AML-193 (cell line): Measurements from ENCODE around the gene MYH13.

Experiments used
- DNase-seq, 2 experiments: peaks; one replicate each; lab custom pipeline; 2025; lab: John Stamatoyannopoulos, UW

The MYH13 gene

DNA sequence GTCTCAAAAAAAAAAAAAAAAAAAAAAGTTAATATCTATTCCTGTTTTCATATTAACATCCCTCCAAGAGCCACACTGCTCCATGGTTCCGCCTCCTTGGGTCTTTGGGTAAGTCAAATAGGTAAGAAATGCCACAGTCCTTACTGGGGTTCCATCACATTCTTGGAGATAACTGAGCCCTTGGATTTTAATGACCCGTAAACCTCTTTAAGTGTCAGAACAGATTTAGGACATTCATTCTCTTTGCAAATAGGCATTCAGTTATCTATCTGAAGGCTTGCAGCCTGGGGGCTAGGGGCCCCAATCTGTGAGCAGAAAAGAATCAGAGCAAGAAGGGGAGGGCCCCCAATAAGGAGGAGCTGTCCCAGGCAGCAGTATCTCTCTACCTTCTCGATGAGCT is 28.0 kb downstream of the MYH13 start:
- no peak for DNase-seq

DNA sequence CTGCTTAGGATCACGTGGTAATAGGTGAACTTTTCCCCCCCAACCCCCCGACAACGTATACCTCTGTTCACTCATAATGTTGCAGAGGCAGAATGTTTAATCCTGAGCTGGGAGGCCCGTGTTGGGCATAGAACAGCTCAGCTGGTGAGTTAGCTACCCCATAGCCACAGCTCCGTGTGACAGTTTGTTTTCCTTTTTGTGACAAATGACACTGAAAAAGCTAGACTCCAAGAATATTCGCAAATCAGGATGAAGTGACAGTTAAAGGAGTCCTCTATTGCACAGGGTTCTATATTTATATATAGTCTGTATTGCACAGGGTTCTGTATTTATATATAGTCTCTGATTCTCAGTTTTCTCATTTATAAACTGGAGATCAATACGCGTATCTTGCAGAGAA is 33.8 kb downstream of the MYH13 start:
- DNase-seq = no peak

DNA sequence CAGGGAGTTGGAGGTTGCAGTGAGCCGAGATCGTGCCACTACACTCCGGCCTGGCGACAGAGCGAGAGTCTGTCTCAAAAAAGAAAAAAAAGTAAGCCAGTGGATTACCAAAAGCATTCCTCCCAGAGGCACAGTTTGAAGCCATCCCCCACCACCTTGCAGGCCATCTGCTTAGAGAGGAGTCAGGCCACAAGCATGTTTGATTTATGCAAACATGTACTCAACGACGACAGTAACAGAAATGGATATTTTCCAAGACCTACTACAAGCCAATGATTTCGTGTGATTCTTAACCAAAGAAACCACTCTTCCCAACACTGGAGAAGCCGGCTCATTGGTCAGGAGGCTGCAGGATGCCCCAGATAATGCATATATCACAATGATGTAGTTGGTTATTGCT is 34.8 kb downstream of the MYH13 start:
- DNase-seq = no peak

DNA sequence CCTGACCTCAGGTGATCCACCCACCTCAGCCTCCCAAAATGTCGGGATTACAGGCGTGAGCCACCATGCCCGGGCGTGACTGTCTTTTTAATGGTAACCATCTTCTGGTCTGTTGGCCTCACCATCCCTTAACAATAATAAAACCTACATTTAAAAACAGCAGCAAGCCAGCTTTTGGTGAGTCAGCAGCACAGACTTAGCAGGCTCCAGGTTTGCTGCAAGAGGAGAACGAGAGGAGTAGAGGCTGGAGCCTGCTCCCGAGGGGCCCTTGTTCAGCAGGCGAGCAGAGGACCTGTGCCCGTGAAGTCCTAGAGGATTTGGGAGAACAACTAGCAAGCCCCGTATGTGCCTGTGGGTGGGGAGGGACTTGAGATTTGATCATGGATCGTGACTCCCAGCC is 35.7 kb downstream of the MYH13 start:
- no peak for DNase-seq

DNA sequence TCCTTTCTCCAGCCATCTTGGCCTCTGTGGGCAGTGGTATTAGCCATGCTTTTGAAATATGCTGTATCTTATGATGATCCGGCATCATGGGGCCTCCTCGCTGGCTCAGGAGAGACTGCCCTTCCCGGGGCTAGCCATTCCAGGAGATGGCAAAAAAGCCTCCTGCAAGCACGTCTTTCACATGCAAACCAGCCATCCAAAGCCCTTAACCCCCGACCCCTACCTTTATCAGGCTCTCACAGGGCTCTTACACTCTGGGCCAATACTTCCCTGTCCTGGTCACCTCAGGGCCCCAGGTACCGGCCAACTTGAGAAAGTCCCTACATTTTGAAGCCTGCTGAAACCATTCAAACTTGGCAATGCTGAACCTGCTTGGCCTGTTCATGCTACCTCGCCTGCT is 36.4 kb downstream of the MYH13 start:
- no peak for DNase-seq

DNA sequence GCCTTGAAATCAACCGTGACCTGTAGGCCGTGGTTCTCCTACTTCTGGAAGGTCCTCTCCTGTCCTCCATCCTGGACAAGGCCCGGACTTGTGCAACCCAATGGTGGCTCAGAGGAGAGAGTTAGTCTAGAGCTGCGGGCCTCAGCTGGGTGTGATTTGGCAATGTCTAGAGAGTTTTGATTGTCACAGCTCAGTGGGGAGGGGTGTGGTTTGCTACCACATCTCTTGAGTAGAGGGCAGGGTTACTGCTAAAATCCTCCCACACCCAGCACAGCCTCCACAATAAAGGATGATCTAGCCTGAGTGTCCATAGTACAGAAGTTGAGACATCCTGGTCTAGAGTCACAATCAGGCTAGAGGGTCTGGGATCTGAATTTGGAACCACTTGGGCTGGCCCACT is 40.3 kb downstream of the MYH13 start:
- no peak for DNase-seq

DNA sequence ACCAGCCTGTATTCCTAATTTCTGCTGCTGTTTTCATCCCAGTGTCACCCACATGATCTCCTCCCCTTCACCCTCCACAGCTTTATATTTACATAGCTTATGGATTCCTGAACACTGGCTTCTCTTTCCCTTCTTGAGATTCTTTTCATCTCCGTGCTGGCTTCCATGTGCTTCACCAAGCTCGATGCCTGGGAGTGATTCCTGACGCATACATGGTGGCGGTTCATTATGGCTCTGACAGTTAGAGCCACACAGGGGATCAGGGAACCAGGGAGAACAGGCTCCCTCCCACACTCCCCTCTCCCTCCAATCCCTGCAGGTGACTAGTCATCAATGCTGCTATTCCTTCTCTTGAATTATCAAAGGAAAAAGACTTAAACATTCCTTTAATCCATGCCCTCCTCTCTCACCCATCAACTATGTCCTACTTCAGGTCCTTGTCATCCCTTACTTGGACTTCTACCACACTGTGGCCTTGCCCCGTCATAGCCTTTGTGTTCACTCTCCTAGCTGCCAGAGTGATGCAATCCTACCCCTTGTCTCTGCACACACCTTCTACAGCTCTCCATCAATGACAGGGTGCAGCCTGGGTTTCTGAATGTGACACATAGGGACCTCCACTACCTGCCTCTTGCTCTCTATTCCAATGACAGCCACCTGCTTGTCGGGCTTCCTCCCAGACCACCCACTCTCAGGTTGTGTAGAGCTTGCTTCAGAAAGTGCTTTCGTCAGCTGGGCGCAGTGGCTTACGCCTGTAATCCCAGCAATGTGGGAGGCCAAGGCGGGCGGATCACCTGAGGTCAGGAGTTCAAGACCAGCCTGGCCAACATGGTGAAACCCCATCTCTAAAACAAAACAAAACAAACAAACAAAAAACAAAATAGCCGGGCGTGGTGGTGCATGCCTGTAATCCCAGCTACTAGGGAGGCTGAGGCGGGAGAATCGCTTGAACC is 43.6 kb downstream of the MYH13 start:
- no peak for DNase-seq

DNA sequence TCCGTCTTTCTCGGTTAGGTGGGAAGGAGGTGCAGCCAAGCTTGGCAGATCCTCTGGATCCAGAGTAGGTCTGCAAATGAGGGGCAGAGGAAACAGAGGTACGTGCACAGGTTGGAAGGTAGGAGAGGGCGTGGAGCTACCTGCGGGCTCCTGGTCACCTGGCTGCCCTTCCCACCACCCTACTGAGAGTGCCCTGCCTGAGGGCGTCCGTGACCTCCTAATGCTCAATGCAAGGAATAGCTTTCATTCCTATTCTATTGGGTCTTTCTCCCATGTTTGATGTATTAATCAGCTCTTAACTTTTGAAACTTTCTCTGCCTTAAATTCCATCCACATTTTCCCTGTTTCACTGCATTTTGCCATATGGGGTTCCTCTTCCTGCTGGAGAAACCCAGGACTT is 44.6 kb downstream of the MYH13 start:
- DNase-seq = no peak

DNA sequence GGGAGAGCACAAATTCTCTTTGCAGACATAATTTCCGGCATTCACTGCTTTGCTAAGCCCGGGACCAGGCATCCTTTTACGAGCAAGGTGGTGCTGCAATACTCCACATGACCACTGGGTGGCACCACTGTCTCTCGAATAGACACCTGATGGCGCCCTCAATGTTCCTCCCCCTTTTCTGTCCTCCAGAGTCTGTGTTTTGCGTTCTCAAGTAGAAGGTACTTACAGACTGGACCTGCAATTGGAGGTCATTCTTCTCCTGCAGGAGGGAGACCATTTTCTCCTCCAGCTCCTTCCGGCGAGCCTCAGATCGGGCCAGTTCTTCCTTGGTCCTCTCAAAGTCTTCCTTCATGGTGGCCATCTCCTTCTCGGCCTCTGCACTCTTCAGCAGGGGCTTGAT is 45.2 kb downstream of the MYH13 start:
- DNase-seq = peak; percentile 24 to 37

DNA sequence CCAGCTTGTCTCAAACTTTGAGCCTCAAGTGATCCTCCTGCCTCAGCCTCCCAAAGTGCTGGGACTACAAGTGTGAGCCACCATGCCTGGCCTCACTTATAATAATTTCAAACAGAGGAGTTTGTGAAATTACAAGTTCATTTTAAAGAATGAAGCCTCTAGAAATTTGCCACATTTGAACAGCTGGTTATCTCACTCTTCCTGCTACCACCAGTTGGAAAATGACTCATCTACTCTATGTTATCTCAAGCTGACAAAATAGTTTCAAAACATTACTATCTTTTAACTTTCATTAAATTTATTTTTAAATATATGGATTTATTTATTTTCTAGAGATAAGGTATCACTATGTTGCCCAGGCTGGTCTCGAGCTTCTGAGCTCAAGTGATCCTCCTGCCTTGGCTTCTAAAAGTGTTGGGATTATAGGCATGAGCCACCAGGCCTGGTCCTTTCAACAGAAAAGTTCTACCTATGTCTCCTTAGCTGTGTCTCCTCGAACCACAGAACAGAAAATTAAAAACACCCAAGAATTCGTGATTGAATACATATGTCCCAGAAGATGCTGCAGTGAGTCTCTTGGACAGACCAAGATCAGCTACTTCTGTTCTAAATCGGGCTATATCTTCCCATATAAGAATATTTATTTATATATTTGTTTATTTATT is 47.6 kb downstream of the MYH13 start:
- DNase-seq = no peak

DNA sequence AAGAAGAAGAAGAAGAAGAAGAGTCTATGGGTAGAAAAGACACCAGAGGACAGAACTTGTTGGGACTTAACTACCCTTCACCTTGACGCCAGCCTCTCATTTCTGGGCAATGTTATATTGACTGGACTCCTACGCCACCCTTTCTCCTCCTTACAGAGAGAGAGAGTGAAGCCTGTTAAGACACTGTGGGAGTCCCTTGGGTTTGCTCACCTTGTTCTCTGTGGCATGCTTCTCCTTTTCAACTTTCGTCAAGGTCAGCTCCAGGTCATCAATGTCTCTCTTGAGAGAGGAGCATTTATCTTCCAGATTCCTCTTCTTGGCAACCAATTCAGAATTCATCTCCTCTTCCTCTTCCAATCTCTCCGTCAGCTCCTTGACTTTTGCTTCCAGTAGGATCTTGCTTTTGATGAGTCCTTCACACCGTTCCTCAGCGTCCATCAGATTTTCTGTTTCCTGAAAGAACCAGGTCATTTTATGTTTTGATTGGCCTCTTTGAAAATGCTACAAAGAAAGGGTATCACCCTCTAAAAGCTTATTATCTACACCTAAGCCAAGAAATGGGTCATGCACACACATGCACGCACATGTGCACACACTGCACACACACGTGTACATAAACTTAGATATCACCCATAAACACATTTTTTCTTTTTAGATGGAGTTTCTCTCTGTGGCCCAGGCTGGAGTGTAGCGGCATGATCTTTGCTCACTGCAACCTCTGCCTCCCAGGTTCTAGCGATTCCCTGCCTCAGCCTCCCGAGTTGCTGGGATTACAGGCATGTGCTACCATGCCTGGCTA is 48.8 kb downstream of the MYH13 start:
- no peak for DNase-seq

DNA sequence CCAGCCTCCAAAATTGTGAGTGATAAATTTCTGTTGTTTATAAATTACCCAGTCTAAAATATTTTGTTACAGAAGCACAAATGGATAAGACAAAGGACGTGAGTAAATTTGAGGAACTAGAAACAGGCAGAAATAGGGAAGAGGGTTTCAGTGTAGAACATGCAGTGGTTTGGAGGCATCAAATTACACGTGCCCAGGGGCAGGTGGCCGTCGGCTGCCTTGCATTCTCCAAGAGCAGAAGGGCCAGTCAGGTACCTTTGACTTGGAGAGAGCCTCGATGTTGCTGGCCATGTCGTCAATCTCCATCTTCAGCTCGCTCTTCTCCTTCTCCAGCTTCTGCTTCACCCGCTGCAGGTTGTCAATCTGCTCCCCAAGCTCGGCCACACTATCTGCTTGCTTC is 54.3 kb downstream of the MYH13 start:
- no peak for DNase-seq

DNA sequence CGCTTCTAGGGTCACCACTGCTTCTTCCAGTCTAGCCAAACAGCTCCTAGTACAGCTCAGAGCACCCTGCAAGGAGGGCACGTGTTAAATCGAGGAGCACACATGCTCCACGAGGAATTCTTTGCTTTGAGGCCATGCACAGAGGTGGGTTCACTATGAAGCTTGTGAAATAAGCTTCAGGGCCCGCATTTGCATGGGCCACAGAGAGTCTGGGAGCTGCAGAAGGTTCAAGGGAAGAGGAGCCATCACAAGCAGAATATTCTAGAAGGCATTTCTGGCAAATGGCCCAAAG is 55.3 kb downstream of the MYH13 start:
- DNase-seq = no peak

DNA sequence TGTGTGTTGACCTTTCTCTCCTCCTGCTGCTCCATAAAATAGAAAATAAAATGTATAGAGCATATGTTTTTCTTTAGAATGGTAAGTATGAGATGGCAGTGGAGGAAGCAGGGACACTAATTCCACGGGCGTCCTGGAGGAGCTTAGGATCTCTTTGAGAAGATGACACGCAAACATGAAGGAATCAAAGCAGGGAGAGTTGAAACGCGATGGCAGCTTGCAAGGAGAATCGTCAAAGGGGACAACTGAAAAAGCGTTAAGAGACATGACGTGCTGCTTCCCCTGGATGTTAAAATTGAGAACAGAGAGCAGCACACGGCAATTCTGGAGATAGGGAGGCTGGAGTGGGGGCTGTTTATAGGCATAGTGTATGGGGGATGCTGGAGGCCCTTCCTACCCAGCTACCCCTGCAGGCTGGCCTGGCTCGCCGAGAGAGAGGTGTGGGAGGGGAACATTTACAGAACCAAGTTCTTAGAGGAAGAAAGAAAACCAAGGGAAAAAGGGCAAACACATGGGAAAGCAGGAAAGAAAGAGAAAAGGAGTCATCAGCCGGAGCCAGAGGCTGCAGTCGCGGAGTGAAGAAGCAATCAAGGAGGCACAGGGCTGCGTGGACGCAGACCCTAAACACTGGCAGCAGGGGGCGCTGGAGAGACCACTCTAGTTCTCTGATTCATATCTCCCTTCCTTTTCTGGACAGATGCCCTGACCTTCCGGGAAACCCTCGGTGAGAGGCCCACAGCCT is 55.8 kb downstream of the MYH13 start:
- peak; percentile 14 to 17 for DNase-seq

DNA sequence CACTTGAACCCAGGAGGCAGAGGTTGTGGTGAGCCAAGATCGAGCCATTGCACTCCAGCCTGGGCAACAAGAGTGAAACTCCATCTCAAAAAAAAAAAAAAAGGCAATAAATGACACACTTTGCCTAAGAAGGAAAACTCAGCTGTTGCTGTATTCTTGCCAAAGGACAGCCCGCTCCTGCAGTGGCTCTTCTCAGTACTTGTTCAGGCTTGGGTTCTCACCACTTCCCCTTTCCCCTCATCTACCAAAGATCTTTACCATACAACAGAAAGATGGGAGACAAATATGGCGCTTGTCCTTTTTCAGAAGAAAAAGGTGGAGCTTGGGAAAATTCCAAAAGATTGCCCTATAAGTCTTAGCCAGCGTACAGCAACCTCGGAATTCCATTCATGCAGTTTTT is 58.5 kb downstream of the MYH13 start:
- DNase-seq = no peak

DNA sequence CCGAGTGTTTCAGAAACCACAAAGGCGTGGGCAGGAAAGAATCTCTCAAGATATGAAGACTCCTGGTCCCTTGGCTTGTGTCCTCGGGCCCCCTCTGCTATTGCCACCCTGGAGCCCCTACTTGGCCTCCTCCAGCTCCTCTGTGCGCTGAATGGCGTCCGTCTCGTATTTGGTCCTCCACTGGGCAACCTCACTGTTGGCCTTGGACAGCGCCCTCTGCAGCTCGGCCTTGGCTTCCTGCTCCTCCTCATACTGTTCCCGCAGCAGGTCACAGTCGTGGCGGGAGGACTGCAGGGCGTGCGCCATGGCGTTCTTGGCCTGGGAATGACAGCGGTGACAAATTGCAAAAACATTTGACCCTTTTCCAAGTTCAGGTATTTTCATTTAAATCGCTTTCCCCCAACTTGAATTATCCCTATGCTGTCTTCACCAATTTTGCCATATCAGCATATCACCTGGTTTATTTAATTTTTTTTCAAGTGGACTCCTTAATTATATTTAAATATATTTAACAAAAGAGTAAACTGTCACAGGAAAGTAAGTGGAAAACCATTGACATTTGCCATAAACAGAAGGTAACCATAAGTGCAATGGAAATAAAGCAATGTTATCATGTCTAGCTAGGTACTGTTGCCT is 59.7 kb downstream of the MYH13 start:
- DNase-seq = no peak

DNA sequence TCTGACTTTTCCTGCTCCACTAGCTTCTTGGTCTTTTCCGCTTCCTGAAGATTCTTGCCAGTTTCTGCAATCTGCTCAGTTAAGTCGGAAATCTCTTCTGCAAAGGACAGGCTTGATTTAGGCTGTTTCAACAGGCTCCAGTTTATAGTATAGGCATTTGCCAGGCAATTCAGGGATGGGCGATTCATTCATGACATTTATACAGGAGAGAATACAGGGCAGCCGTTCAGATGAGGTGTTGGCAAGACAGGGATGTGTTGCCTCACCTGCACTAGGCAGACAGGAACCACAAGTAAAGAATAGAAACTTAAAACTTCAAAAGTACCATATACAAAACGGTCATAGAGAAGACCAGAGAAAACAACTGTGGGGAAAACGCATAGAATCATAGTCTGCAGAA is 61.7 kb downstream of the MYH13 start:
- no peak for DNase-seq

DNA sequence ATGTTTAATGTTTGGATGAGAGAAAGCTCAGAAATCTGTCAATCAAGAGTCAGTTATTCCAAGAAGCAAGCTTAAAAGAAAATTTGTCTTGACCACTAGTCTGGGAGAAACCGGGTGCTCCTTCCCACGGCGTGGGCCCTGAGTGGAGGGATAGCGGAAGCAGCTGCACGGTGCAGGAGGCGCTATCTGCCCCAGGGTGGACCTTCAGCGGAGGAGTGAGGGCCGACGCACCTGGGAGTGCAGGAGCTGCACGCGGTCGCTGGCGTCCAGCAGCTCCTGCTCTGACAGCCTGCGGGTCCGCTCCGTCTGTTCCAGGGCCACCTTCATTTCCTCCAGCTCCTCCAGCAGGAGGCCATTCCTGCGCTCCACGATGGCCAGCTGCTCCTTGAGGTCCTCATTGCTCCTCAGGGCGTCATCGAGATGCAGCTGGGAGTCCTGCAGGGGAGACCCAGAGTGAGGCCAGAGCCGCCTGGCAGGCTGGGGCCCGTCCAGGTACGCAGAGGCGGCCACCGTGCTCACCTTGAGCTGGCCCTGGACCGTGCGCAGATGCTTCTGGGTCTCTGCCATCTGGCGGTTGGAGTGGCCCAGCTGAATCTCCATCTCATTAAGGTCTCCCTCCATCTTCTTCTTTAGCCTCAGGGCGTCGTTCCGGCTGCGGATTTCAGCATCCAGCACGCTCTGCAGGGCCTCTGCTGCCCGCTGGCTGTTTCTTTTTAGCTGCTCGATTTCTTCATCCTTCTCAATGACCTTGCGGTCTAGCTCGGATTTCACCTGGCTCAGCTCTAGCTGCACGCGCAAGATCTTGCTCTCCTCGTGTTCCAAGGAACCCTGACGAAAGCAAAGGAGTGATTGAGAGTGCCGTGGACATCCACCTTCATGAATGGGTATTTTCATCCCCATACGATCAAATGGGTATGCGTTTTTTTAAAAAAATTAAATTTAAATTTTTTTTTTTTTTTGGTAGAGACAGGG is 63.5 kb downstream of the MYH13 start:
- no peak for DNase-seq

DNA sequence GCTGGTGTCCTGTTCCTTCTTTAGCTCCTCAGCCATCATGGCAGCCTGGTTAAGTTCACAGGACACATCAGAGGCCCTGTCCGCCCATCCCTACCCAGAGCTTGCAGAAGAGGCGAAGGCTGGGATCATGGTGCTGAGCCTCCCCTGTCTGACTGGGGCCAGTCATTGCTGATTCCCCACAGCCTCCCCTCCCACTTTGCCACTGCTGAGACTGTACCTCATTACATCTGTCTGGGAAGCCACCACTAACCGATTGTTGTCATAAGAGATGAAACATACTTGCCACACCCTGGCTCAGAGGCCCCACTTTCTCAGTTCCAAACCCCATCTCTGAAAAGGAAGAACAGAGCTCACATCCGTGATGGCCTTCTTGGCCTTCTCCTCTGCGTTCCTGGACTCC is 66.2 kb downstream of the MYH13 start:
- DNase-seq = no peak

DNA sequence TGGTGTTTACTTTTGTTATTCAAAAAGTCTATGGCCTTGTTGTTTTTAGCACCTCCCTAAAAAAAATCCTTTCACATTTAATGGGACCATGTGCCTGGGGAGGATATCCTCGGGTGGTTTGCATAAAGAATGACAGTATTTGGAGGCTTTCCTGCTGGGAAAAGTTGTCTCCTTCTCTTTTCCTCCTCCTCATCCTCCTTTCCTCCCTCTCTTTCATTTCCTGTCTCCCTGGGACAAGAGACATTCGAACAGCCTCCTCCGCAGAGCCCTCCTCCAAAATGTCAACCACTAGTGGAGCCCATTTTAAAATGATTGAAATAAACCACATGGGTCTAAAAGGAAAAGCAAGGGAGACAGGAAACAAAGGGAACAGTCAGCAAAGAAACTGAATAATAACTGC is 67.4 kb downstream of the MYH13 start:
- DNase-seq = no peak
